Chondrocyte (in vitro differentiated cells): ENCODE data around the gene RINT1. TPM values are rescaled to one million over a fixed set of nuclear protein-coding genes. Genes with fewer than 3 reads are reported as not detected.

Experiments
- DNase-seq: peaks from one replicate; pipeline ENCODE4 v3.0.0; 2021; ENCODE audit warnings: mixed read lengths, low spot score
- H3K27ac Mint-ChIP-seq: one replicate; pipeline ENCODE4 v1.8.0; 2021; ENCODE audit warnings: mild to moderate bottlenecking, moderate library complexity, mixed read lengths; ENCODE audit not compliant: unreplicated experiment
- H3K27me3 Mint-ChIP-seq: 2 replicates; pipeline ENCODE4 v1.8.0; 2021; ENCODE audit warnings: low read depth, mixed read lengths
- H3K36me3 Mint-ChIP-seq: 2 replicates; pipeline ENCODE4 v1.8.0; 2021; ENCODE audit warnings: low read depth, mixed read lengths
- H3K4me1 Mint-ChIP-seq: 2 replicates; pipeline ENCODE4 v1.8.0; 2021; ENCODE audit warnings: low read depth, mild to moderate bottlenecking, mixed read lengths
- H3K4me3 Mint-ChIP-seq: one replicate; pipeline ENCODE4 v1.8.0; 2021; ENCODE audit warnings: mild to moderate bottlenecking, moderate library complexity, mixed read lengths; ENCODE audit not compliant: unreplicated experiment
- H3K9me3 Mint-ChIP-seq: 2 replicates; pipeline ENCODE4 v1.8.0; 2021; ENCODE audit warnings: low read depth, mixed read lengths
- CTCF ChIP-seq: fragments of 200-600 bp; sonication (generic); IDR thresholded peaks from 2 replicates; pipeline ENCODE4 v1.5.0; 2021; ENCODE audit warnings: antibody characterized with exemption, mild to moderate bottlenecking, moderate library complexity
- total RNA-seq: library from RNA; stranded (reverse); gene quantifications from 3 replicates; pipeline ENCODE4 v1.2.1, GENCODE V29; 2021

Gene RINT1
- total RNA-seq, 1 donor from 2014 or later, result 18.0 TPM

GRCh38 chr7:105559926-105560325 is 27.9 kb downstream of the RINT1 start:
- Mint-ChIP-seq H3K4me3 (no peak overlapping the region), H3K36me3 (peaks cover 18% of the 10 kb centered on the region), H3K27me3 (no peaks in the 10 kb centered on the region), H3K9me3 (no peaks in the 10 kb centered on the region), H3K4me1 (no peaks in the 10 kb centered on the region), H3K27ac (no peak overlapping the region)
- no peak for TF ChIP-seq CTCF
- DNase-seq, result no peak

- H3K27me3 Mint-ChIP-seq, result no peaks in the 10 kb centered on the region
- no peak overlapping the region for H3K27ac Mint-ChIP-seq
- peaks cover 19% of the 10 kb centered on the region for H3K36me3 Mint-ChIP-seq
- TF ChIP-seq CTCF, result no peak
- no peak overlapping the region for H3K4me3 Mint-ChIP-seq
- no peaks in the 10 kb centered on the region for H3K4me1 Mint-ChIP-seq
- no peak for DNase-seq
- no peaks in the 10 kb centered on the region for H3K9me3 Mint-ChIP-seq
Observed at GRCh38 chr7:105565190-105565589, 33.2 kb downstream of the RINT1 start.

GRCh38 chr7:105567024-105567423 is 35.0 kb downstream of the RINT1 start:
- H3K9me3 Mint-ChIP-seq, result no peaks in the 10 kb centered on the region
- H3K36me3 Mint-ChIP-seq, result peaks cover 17% of the 10 kb centered on the region
- H3K27ac Mint-ChIP-seq, result no peak overlapping the region
- no peaks in the 10 kb centered on the region for H3K27me3 Mint-ChIP-seq
- no peaks in the 10 kb centered on the region for H3K4me1 Mint-ChIP-seq
- no peak overlapping the region for H3K4me3 Mint-ChIP-seq
- DNase-seq, result no peak
- TF ChIP-seq CTCF, result no peak

GRCh38 chr7:105567821-105568220 is 35.8 kb downstream of the RINT1 start:
- Mint-ChIP-seq H3K4me3 (no peak overlapping the region), H3K27ac (peak overlapping the region; percentile 32), H3K27me3 (no peaks in the 10 kb centered on the region), H3K4me1 (no peaks in the 10 kb centered on the region), H3K9me3 (no peaks in the 10 kb centered on the region), H3K36me3 (peaks cover 16% of the 10 kb centered on the region)
- DNase-seq, result no peak
- no peak for TF ChIP-seq CTCF

GRCh38 chr7:105571891-105572290 is 39.9 kb downstream of the RINT1 start:
- no peaks in the 10 kb centered on the region for H3K9me3 Mint-ChIP-seq
- no peak overlapping the region for H3K27ac Mint-ChIP-seq
- H3K4me3 Mint-ChIP-seq, result no peak overlapping the region
- no peaks in the 10 kb centered on the region for H3K27me3 Mint-ChIP-seq
- DNase-seq, result no peak
- H3K36me3 Mint-ChIP-seq, result peaks cover 12% of the 10 kb centered on the region
- H3K4me1 Mint-ChIP-seq, result no peaks in the 10 kb centered on the region
- TF ChIP-seq CTCF, result no peak
